Islet precursor cell (in vitro differentiated cells): ENCODE data around the gene CDK5RAP2.

Experiments
- DNase-seq: peaks from one replicate; pipeline ENCODE4 v3.0.0-alpha.2; 2018

The CDK5RAP2 gene

DNA sequence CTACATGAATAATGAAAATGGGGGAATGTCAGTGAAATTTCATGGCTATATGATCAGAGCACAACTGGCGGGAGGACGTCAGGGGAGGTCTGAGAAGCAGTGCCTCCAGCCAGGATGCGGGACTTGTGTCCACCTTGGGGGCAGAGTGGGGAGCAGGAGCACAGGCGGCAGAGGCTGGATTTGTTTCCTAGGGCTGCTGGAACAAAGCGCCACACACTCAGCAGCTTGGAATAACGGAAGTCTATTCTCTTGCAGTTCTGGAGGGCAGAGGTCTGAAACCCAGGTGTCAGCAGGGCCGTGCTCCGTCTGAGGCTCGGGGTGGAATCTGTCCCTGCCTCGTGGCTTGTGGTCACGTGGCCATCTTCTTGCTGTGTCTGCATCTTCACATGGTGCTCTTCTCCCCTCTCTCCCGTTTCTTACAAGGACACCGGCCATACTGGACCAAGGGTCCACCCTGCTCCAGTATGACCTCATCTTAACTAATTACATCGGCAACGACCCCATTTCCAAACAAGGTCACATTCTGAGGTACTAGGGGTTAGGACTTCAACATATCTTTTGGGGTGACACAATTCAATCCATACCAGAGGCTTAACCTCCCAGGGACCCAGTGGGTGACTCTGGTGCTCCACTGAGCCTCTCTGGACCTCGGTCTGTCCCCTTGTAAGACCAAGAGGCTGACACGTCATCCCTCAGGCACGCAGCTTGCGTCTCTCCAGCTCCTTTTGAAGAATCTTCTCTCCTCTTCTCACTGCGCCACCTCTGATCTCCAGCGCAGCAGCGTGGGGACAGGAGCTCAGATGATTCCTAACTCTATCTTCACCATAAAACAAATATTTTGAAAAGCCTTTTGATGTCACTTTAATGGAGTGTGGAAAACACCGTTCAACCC lies 202.5 kb downstream of the CDK5RAP2 start:
- peak; percentile 49 for DNase-seq

DNA sequence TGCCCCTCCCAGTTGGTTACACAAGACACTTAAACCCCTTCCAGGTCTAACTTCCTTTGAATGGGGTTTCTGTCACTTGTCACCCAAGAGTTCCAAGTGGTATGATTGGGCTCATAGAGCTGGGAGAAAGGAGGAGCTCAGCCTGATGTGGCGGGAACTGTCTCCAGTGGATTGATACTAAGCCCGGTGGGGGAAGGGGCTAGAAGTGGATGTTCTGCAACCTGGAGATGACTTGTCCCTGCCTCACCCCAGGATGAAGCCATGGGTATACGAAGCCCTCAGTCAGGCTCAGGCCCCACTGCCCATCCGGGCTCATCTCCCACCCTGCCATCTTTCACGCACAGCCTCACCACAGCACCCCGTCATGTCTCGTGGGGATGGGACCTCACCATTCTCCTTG lies 203.9 kb downstream of the CDK5RAP2 start:
- no peak for DNase-seq

DNA sequence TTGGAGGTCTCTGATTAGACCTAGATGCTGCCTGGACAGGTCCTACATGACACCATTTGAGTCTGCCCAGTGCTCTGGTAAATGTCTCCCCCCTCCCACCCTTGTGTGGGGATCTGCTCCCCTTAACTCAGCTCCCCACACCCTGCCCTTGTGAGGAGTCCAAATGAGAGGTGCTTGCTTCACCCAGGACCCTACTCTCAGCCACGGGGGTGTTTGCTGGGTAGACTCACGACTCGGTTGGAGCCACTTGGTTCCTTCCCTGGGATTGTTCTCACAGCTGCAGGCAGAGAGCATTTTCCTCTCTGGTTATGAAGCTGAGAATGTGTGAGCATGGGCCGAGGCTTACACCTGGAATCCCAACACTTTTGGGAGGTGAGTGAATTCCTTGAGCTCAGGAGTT lies 204.7 kb downstream of the CDK5RAP2 start:
- DNase-seq: peak; percentile 16

DNA sequence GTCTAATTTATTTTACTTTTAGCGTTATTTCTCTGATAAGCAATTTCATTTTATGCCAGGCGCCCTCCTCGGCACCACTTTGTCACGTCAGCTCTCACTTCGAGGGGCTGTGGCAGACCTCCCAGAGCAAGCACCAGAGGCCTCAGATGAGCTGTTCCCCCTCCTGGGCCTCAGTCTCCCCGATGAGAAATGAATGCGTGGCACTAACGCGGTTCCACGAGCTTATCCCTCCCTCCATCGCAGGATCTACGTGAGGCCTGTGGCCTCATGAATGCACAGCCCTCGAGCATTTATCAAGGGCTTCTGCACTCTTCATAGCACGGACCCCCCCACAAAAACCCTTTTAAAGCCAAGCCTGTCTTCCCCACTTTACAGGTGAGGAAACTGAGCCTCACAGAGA lies 205.2 kb downstream of the CDK5RAP2 start:
- peak; percentile 37 for DNase-seq

DNA sequence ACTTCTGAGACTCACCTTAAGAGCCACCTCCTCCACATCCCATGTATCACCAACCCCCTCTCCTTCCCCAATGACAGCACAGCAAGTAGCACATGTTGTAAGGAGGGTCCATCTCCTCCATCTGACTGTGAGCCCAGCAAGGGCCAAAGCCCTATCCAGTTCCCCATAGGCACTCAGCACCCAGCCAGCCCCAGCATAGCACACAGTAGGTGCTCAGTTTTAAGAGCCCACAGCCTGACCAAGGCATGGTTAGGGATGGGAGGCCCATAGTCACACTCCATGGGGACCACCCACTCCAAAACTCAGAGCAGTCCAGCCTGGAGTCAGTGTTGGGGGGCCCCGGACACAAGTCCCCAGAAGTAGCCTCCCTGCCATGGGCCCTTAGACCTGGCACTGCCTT lies 205.7 kb downstream of the CDK5RAP2 start:
- peak; percentile 35 for DNase-seq

DNA sequence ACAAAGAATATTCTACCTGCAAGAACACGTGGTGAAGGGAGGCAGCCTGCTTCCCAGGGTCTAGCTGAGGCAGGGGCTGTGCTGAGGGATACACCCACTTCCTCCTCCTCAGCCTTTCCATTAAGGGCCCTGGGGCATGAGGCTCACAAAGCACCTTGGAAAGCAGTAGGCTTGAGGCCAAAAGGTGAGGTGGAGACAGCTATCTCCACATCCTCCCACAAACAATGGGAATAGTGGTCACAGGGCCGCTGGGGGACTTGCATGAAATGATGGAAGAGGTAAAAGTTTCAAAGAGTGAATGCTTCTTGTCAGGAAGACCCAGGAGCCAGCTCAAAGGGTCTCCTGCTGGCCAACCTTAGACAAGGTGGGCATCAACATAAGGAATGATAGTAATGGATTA lies 207.9 kb downstream of the CDK5RAP2 start:
- DNase-seq: no peak

DNA sequence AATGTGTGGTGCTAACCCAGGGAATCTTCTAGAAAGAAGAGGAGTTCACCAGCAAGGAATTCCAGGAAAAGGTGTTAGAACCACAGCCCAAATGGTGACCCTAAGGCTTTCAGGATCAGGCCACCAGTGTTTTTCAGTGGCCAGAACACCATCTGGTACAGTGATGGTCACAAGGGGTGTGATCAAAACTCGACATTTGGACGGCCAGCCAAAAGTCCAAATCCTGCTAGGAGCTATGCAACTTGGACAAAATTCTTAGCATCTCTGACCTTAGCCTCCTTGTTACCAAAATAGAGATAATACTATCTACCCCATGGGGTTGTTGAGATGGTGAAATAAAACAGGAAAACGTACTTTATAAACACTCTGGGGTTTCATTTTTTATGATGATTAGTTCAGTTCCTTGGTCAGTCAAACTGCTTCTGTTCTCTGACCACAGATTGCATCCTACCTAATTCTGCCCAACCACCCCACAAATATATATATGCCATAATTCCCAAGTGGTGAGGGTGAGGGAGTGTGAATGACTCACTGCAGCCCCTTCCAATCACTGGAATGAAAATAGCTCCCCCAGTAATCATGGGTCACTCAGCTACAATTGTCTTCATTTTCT lies 210.3 kb downstream of the CDK5RAP2 start:
- DNase-seq: no peak

DNA sequence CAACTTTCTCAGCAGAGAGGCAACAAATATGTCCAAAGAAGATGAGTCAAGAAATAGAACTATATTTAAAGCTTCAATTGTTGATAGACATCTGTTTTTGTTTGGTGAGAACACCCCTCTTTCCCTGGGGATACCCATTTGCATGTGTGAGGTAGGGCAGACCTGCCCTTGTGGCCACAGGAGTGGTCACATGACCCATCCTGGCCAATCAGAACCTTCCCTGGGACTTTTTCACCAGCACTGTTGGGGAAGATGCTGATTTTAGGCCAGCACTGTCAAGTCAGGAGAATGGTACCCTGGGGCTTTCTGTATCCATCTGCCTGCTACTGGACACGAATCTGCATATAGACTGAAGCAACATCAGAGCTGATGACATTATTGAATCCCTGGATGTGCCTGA lies 211.2 kb downstream of the CDK5RAP2 start:
- DNase-seq: no peak

DNA sequence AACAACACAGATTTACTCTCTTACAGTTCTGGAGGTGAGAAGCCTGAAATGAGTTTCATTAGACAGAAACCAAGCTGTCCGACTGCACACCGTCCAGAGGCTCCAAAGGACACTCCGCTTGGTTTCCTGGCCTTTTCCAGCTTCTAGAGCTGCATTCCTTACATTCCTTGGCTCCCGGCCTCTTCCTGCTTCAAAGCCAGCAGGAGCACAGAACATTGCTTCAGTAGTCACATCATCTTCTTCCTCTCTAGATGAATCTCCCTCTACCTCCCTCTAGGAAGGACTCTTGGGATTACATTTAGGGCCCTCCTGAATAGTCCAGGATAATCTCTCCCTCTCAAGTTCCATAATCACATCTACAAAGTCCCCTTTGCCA lies 213.3 kb downstream of the CDK5RAP2 start:
- DNase-seq: peak; percentile 94

DNA sequence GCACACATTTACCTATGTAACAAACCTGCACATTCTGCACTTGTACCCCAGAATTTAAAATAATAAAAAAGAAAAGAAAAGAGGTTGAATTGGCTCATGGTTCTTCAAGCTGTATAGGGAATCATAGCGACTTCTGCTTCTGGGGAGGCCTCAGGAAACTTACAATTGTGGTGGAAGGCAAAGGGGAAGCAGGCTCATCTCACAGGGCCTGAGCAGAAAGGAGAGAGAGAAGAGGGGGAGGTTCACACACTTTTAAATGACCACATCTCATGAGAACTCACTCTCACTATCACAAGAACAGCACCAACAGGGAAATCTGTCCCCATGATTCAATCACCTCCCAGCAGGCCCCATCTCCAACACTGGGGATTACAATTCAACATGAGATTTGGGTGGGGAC lies 214.6 kb downstream of the CDK5RAP2 start:
- no peak for DNase-seq

DNA sequence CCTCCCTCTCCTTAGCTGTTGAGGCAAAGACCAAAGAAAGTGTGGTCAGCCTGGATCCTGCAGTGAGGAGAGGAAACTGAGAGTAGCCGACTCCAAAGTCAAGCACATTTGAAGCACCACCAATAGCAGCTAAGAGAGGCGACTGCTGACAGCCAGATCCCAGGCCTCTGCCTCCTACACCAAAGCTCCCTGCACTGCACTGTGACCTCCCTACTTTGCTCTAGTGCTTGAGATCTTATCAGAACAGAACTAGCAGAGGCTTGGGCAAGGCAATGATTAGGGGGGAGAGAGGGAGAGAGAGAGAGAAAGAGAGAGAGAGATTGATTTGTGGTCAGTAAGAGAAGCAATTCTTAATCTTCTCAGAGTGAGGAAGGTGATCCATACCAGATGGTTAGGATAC lies 216.3 kb downstream of the CDK5RAP2 start:
- DNase-seq: peak; percentile 87

DNA sequence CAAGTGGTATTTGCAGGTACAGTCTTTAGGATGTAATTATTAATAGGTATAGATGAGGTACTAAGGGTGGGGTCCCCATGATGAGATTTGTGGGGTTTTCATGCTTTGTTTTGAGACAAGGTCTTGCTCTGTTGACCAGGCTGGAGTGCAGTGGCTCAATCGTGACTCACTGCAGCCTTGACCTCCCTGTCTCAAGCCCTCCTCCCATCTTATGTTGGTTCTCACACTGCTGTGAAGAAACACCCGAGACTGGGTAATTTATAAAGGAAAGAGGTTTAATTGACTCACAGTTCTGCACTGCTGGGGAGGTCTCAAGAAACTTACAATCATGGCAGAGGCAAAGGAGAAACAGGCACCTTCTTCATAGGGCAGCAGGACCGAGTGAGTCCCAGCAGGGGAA lies 217.5 kb downstream of the CDK5RAP2 start:
- no peak for DNase-seq

DNA sequence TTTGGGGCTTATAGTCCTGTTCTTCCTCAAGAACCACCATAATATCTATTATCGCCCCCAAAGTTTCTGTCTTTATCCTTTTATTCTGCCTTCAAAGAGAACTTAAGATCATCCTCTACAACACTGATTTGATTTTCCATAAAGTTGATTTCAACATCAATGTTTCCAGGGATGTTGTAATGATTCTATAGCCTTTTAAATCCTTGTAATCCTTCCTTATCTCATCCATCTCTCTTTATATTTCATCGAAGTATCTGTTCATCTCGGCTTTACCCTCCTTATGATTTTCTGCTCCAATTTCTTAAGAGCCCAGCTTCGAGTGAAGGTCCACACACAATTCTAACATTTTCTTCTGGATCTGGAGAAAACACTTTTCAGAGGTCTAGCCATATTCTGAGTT lies 218.4 kb downstream of the CDK5RAP2 start:
- no peak for DNase-seq

DNA sequence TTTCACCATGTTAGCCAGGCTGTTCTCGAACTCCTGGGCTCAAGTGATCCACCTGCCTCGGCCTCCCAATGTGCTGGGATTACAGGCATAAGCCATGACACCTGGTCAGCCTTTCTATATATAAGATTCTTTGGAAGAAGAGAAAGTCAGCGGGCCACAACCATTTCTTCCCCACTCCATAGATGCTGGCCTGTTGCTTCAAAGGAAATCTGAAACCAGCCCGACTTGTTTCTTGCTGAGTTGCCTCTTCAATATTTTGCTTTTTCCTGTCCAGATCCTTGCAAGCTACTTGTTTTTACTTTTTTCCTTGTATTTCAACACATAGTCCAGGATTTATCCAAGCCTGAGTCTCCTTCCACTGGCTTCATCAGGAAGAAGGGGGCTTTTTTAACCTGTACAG lies 219.5 kb downstream of the CDK5RAP2 start:
- no peak for DNase-seq

DNA sequence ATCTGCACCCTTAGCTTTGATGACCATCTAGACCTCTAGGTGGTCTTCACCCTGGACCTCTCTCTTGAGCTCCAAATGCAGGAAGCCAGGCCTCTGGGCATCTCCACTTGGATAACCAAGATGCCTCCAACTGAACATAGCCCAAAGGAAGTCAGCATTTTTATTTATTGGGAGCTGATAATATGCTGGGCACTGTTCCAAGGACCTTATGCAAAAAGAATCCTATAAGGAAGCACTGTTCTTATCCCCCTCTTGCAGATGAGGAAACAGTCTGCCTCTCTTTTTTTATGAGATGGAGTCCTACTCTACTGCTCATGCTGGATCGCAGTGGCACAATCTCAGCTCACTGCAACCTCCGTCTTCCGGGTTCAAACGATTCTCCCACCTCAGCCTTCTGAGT lies 219.9 kb downstream of the CDK5RAP2 start:
- no peak for DNase-seq

DNA sequence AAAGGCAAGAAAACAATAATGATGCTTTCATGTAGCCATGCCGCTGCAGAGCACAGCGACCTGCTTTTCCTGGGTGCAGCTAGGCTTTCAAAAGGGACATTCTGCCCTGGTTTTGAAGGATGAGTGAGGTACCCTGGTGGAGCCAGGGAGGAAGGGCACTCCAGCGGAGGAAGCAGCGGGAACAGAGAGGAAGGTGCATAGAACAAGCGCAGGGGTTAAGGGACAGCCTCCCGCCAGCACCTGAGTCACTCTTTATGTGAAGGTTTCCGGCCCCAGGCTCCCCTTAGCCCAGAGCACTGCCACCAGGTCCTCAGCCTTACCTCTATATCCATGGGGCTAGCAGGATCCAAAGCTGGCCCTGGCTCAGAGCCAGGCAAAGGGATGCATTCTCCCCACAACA lies 221.1 kb downstream of the CDK5RAP2 start:
- no peak for DNase-seq

DNA sequence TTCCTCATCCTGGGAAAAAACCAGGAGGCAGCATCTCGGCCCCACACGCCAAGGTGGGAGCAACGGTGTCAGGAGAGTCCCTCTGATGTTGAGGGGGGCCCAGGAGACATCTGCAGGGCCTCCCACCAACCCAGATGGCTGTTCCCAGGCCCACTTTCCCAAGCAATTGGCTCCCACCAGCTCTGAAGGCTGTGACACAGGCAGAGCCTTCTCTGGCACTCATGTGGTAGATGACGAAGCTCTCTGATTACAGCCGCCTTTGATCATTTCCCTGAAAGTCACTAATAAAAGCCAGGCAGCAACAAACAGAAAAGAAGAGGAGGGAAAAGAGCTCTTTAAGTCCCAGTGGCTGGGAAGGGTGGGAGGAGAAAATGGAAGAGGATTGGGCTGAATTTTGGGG lies 226.5 kb downstream of the CDK5RAP2 start:
- no peak for DNase-seq

DNA sequence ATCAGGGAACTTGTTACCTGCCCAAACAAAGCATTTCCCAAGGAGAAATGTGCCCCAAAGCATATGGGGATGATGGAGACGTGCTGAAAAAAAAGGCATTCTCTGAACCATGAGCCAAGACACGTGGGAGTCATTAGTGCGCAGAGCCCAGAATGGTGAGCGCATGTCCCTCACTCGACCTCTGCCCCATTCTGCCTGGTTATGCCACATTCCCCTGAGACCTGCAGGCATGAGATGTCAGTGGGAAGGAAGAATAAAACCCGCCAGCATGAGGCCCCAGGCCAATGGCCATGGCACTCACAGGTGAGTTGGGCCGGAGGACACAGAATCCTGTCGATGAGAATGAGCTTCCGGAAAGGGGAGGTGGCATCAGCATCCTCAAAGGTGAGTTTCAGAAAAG lies 228.9 kb downstream of the CDK5RAP2 start:
- DNase-seq: no peak

DNA sequence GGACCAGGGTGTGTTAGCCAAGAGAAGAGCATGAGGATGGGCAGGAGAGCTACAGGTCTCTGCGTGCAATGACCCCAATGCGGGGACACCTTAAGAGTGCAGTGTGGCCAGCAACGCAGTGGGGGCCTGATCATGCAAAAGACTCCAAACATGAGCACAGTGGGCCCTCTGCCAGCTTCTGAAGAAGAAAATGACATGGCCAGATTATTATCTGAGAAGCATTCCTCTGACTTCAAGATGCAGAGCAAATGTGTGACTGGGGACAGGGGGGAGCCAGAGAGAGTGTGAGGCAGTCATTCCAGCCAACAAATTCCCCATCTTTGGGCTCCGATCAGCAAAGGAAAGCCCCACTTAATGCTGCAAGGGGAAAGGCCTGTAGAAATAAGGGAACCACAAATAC lies 229.4 kb downstream of the CDK5RAP2 start:
- no peak for DNase-seq

DNA sequence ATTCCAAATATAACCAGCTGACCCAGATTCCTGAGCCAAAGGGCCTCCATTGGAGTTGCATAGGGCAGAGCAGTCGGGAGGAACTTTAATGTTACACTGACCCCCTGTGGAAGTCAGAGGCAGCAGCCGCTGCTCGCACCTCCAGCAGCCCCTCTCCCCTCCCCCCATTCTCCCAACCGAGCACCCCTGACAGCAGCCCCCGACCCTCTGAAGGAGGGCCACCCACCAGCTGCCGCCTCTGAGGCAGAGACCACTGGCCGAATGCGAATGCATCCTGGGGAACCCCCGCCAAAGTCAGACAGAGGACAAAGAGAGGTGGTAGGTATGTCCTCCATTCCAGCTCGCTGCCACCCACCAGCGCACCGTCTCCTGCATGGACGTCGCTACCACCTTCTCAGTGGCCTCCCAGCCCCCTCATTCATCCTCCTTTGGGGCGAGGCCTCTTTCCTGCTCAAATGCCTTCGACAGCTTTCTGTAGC lies 231.0 kb downstream of the CDK5RAP2 start:
- peak; percentile 80 for DNase-seq

DNA sequence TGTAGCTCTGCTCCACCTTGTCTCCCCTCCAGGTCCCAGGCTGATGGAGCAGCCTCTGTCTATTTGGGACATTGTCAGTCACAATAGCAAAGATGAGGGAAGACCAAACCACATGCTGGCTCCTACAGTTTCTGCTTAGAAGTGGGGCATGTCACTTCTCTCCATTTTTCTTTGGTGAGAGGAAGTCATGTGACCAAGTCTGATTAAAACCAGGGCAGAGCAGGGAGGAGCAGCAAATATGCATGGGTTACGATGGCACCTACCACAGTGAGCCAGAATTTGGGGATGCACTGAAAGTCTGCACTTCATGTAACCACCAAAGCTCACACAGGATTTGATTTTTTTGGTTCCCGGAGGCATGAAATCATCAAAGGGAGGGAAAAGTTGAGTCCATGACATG lies 234.6 kb downstream of the CDK5RAP2 start:
- DNase-seq: no peak

DNA sequence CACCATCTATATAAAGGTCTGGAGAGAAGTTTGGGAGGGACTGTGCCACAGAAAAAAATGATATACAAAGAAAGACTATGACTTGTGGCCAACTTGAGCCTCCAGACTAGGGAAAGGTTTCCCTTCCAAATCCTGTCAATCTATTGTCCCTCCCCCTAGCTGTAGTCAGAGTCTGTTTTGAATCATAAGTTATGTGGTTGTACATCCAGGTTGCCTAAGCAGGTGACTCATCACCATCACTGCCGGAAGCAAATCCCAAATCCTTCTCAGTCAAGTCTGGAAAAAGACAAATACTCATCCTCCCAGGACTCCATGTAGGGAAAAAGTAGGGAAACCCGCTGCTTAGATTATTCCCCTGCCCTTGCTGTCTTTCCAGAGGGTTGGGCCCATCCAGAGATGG lies 235.7 kb downstream of the CDK5RAP2 start:
- DNase-seq: peak; percentile 64

DNA sequence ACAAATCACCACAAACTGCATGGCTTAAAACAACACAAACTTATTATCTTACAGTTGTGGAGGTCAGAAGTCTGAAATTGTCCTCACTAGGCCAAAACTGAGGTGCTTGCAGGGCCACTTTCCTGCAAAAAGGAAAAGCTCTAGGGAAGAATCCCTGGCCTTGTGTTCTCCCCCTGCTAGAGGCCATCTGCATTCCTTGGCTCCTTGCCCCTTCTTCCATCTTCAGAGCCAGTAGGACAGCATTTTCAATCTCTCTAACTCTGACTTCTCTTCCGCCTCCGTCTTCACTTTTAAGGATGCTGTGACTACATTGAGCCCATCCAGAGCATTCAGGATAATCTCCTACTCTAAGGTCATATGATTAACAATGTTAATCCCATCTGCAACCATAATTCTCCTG lies 236.6 kb downstream of the CDK5RAP2 start:
- DNase-seq: no peak
